Lower lobe of right lung (tissue), 2 donors: ENCODE results near the gene ARIH2. TPM values are rescaled to one million over a fixed set of nuclear protein-coding genes. Genes with fewer than 3 reads are reported as not detected.

Experiments used
- ATAC-seq, 2 donors: fragments of 200-7000 bp; cut with Tn5 transposase; one replicate each; pipeline ENCODE4 v1.9.1; 2020 to 2022; ENCODE audit warnings: mild to moderate bottlenecking in 2 of 2, moderate library complexity in 2 of 2
- DNase-seq: peaks from one replicate; pipeline ENCODE4 v3.0.0-alpha.2; 2020
- H3K27ac ChIP-seq: fragments of 200-600 bp; one replicate; pipeline ENCODE4 v1.8.0; 2022
- H3K27me3 ChIP-seq: fragments of 200-600 bp; one replicate; pipeline ENCODE4 v1.8.0; 2022; ENCODE audit warnings: low read depth
- H3K36me3 ChIP-seq: fragments of 200-600 bp; one replicate; pipeline ENCODE4 v1.8.0; 2022; ENCODE audit warnings: mild to moderate bottlenecking
- H3K4me1 ChIP-seq: fragments of 200-600 bp; one replicate; pipeline ENCODE4 v1.8.0; 2022
- H3K4me3 ChIP-seq: fragments of 200-600 bp; one replicate; pipeline ENCODE4 v1.8.0; 2022; ENCODE audit warnings: mild to moderate bottlenecking
- H3K9me3 ChIP-seq: fragments of 200-600 bp; one replicate; pipeline ENCODE4 v1.8.0; 2022
- intact Hi-C: fragments of 100-400 bp; cut with DNase I; formaldehyde crosslinking; loops from one replicate; pipeline ENCODE4 v1.11.0; 2022
- microRNA-seq: library from miRNA; unstranded; fragments of <30 nt; microRNA quantifications from one replicate; pipeline ENCODE4 v1.2.0, GENCODE V29; 2020; ENCODE audit warnings: borderline number of aligned reads
- total RNA-seq: library from RNA; stranded (reverse); fragmentation: NEBNext Ultra II Directional; extraction: Animal tissue kit (Norgen Biotek cat#: 25700); gene quantifications from one replicate; pipeline ENCODE4 v1.2.1, GENCODE V29; 2021
- TF ChIP-seq, protein P1 (sequence below): fragments of 200-600 bp; IDR thresholded peaks from one replicate; pipeline ENCODE4 v1.8.0; 2022; ENCODE audit warnings: antibody characterized with exemption, mild to moderate bottlenecking
- donor health status: DM: no; HTN: yes; CAD: no; lungs with severe emphysema.

The ARIH2 gene
- total RNA-seq, 1 donor from 2014 or later: 87.4 TPM

DNA sequence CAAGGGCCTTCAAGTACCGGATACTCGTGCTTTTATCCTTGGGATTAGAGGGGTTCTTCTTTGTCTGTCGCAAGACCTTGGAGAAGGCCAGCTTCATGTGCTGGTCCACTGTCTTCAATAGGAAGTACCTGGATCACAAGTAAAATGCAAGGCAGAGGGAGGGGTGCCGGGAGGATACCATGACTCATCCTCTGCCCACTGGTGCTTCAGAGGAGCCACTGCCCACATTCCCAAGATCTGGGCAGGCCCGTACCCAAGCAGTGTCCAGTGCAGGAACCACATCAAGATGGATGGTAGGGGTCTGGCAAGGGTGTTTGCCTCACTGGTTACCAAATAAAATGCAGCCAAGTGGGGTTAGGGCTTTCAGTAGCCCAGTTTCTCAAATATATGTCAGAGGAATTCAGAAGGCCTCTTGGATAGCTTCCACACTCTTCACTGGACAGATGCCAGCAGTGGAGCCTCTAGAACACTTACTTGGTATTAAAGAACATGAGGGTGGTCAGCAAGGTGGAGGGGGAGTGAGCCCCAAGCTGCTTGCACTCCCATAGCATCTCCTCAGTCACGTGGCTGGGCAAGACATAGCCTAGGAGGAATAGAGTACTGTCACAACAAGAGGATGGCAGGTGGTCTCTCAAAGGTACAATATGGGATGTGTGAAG, 114.1 kb downstream of the ARIH2 start:
- Histone ChIP-seq H3K4me3 (no peak overlapping the region), H3K27ac (no peak overlapping the region), H3K9me3 (no peaks in the 10 kb centered on the region), H3K36me3 (peaks cover 82% of the 10 kb centered on the region), H3K4me1 (peaks cover 19% of the 10 kb centered on the region), H3K27me3 (no peaks in the 10 kb centered on the region)
- no peak for DNase-seq
- no peak for ATAC-seq
- intact Hi-C loops: no loop called here
- TF ChIP-seq, protein P1, sequence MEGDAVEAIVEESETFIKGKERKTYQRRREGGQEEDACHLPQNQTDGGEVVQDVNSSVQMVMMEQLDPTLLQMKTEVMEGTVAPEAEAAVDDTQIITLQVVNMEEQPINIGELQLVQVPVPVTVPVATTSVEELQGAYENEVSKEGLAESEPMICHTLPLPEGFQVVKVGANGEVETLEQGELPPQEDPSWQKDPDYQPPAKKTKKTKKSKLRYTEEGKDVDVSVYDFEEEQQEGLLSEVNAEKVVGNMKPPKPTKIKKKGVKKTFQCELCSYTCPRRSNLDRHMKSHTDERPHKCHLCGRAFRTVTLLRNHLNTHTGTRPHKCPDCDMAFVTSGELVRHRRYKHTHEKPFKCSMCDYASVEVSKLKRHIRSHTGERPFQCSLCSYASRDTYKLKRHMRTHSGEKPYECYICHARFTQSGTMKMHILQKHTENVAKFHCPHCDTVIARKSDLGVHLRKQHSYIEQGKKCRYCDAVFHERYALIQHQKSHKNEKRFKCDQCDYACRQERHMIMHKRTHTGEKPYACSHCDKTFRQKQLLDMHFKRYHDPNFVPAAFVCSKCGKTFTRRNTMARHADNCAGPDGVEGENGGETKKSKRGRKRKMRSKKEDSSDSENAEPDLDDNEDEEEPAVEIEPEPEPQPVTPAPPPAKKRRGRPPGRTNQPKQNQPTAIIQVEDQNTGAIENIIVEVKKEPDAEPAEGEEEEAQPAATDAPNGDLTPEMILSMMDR: no peak

DNA sequence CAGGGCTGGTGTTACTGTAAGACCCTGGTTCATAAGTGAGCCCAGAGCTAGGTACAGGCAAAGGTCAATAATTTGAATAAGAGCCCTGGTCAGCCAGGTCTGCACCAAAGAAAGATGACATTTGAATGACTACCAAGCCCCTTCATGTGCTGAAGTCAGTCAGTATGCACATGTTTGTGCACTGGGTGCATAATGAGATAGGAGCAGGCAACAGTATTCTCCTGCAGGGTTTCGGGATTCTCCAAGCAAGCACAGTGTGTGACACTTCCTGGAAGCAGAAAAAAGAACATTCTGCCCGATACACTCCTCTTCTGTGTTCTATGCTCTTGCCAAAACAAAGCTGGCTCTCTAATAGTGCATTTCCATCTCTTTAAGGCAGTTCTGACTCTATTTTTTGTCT, 116.0 kb downstream of the ARIH2 start:
- Histone ChIP-seq H3K27me3 (no peaks in the 10 kb centered on the region), H3K27ac (no peak overlapping the region), H3K36me3 (peaks cover 100% of the 10 kb centered on the region), H3K4me3 (no peak overlapping the region), H3K4me1 (peaks cover 9% of the 10 kb centered on the region), H3K9me3 (no peaks in the 10 kb centered on the region)
- no peak for ATAC-seq
- TF ChIP-seq, protein P1: no peak
- DNase-seq: no peak
- intact Hi-C loops: no loop called here

DNA sequence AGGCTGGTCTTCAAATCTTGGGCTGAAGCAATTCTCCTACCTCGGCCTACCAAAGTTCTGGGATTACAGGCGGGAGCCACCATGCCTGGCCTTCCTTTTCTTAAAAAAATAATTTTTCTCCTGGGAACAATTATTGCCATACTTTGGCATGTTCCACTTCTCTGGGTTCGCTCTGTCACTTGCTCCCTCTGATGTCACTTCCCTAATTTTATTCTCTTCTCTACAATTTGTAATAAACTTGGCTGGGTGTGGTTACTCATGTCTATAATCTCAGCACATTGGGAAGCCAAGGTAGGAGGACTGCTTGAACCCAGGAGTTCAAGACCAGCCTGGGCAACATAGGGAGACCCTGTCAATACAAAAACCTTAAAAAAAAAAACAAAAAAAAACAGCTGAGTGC, 116.6 kb downstream of the ARIH2 start:
- intact Hi-C loops: no loop called here
- Histone ChIP-seq H3K4me1 (peaks cover 9% of the 10 kb centered on the region), H3K27me3 (no peaks in the 10 kb centered on the region), H3K27ac (no peak overlapping the region), H3K4me3 (no peak overlapping the region), H3K36me3 (peaks cover 100% of the 10 kb centered on the region), H3K9me3 (no peaks in the 10 kb centered on the region)
- TF ChIP-seq, protein P1: no peak
- ATAC-seq: peak in 1 of 2 donors; percentile 17
- DNase-seq: no peak

Small RNAs within 50 kb of the gene (microRNA-seq; reads per million reads assigned to microRNA genes)
- gene MIR191 (8,247 reads per million, percentile 95 among the genes with 10 or more reads in this experiment), gene MIR425 (1,551 reads per million, percentile 82 among the genes with 10 or more reads in this experiment)

Other genes with a start within 250 kb of the ARIH2 start
- 20.7 TPM for gene NCKIPSD, start 232.9 kb upstream of the ARIH2 start, total RNA-seq
- gene IP6K2, start 201.6 kb upstream of the ARIH2 start, total RNA-seq: 56.3 TPM
- gene PRKAR2A, start 71.0 kb upstream of the ARIH2 start, total RNA-seq: 45.5 TPM
- 29.0 TPM for gene SLC25A20, start 20.0 kb upstream of the ARIH2 start, total RNA-seq
- gene P4HTM, start 71.4 kb downstream of the ARIH2 start, total RNA-seq: 44.0 TPM
- gene WDR6, start 88.5 kb downstream of the ARIH2 start, total RNA-seq: 157 TPM
- 28.1 TPM for gene DALRD3, start 99.7 kb downstream of the ARIH2 start, total RNA-seq
- 85.6 TPM for gene NDUFAF3, start 103.3 kb downstream of the ARIH2 start, total RNA-seq
- gene IMPDH2, start 110.6 kb downstream of the ARIH2 start, total RNA-seq: 112 TPM
- 85.4 TPM for gene QRICH1, start 175.2 kb downstream of the ARIH2 start, total RNA-seq
- gene QARS1, start 185.9 kb downstream of the ARIH2 start, total RNA-seq: 198 TPM
- 60.4 TPM for gene USP19, start 202.0 kb downstream of the ARIH2 start, total RNA-seq
- gene LAMB2, start 214.2 kb downstream of the ARIH2 start, total RNA-seq: 410 TPM
- 23.4 TPM for gene CCDC71, start 247.5 kb downstream of the ARIH2 start, total RNA-seq